Choroid plexus epithelial cell (primary cell): ENCODE measurements around the gene MTOR.
"Not testable (repeated sequence)": the region's sequence is repeated elsewhere in the genome, so short reads cannot be mapped to it uniquely, and the experiment has no call there.

Source experiments
- DNase-seq: peaks from one replicate; pipeline ENCODE4 v3.0.0-alpha.2; 2010; ENCODE audit warnings: low read depth
- H3K4me3 ChIP-seq: 2 replicates; pipeline ENCODE4 v1.5.1; 2011; ENCODE audit warnings: low read depth, mild to moderate bottlenecking, control low read depth, low read length, moderate library complexity
- TF ChIP-seq, protein P1 (sequence below): conservative IDR thresholded peaks from 2 replicates; pipeline ENCODE4 v1.5.1; 2011; ENCODE audit warnings: low read depth, mild to moderate bottlenecking, control low read depth, inconsistent platforms, low read length, moderate library complexity

The MTOR gene

DNA sequence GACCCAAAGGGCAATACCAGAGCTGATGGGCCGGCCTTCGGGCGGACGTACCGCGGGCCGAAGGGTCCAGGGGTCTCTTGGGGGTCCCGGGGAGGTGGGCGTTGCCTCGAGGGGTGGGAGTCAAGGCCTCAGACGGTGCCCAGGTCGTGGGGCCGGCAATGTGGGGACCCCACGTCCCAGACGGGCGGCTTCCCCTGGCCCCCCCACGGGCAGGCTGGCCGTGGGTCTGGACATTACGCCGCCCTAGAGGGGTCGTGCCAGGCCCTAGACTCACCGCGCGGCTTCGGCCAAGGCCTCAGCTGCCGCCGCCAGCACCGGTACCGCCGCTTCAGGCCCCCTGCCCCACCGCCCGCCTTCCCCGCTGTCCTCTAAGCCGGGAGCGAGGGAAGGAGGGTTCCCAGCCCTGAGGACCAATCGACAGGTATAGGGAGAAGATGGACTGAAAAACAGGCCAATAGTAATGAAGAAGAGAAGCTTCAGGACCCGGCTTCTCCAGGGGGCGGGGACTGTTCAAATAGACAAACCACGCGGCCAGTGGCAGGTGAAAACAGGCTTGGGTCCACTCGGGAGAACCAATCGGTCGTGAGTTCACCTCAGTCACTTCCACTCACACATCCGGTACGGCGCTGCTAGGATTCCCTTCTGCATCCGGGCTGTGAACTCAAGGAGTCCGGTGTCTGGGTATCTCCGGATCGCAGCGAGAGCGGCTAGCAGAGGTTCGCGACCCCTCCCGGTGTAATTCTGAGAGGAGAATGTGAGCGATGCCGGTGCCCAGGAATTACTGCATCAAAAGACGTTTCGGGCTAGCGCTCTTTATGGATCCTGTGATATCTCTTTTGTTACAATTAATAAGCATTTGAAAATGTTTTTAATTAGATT, at the start of gene MTOR:
TSS of gene MTOR (minus strand) at position 381 of the 879 bp plus-strand sequence. CDS start 3,142 bp downstream, outside the sequence.
- H3K4me3 ChIP-seq, result peak within 1 kb of the TSS; percentile 99
- DNase-seq, result peak; percentile 100
- TF ChIP-seq, protein P1, sequence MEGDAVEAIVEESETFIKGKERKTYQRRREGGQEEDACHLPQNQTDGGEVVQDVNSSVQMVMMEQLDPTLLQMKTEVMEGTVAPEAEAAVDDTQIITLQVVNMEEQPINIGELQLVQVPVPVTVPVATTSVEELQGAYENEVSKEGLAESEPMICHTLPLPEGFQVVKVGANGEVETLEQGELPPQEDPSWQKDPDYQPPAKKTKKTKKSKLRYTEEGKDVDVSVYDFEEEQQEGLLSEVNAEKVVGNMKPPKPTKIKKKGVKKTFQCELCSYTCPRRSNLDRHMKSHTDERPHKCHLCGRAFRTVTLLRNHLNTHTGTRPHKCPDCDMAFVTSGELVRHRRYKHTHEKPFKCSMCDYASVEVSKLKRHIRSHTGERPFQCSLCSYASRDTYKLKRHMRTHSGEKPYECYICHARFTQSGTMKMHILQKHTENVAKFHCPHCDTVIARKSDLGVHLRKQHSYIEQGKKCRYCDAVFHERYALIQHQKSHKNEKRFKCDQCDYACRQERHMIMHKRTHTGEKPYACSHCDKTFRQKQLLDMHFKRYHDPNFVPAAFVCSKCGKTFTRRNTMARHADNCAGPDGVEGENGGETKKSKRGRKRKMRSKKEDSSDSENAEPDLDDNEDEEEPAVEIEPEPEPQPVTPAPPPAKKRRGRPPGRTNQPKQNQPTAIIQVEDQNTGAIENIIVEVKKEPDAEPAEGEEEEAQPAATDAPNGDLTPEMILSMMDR, result peak; percentile 31

DNA sequence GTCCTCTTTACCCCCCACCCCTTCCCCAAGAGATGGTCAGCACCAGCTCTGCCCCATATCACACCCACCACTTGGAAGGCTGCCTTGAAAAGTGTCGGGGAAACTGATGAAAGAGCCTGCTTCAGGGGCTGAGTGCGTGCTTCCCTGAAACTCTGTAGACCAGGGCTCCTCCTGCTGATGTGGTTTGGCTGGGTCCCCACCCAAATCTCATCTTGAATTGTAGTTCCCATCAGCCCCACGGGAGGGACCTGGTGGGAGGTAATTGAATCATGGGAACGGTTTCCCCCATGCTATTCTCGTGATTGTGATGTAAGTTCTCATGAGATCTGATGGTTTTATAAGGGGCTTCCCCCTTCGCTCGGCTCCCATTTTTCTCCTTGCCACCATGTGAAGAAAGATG, 47.0 kb upstream of the MTOR start:
- no peak for DNase-seq
- no peak overlapping the region for H3K4me3 ChIP-seq
- TF ChIP-seq, protein P1, result no peak

GRCh38 chr1:11308699-11309224, 46.4 kb upstream of the MTOR start:
- TF ChIP-seq, protein P1, result no peak
- no peak for DNase-seq
- no peak overlapping the region for H3K4me3 ChIP-seq

- no peak overlapping the region for H3K4me3 ChIP-seq
- TF ChIP-seq, protein P1, result no peak
- DNase-seq, result no peak
Measured at GRCh38 chr1:11307852-11308251, 45.5 kb upstream of the MTOR start.

GRCh38 chr1:11305516-11305915, 43.2 kb upstream of the MTOR start:
- DNase-seq, H3K4me3 ChIP-seq: not testable (repeated sequence)

DNA sequence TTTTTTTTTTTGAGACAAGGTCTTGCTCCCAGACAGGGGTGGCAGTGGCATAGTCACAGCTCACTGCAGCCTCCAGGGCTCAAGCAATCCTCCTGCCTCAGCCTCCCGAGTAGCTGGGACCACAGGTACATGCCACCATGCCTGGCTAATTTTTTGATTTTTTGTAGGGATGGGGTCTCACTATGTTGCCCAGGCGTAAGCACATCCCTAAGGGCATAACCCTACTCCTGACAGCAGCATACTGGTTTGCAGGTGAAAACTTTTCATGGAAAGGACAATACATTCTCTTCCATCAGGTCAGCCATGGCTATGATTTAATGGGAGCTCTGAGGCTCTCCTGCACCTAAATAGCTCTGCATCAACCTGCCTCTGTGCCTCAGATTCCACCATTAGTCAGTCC, 40.0 kb upstream of the MTOR start:
- no peak for DNase-seq
- no peak overlapping the region for H3K4me3 ChIP-seq
- TF ChIP-seq, protein P1, result no peak

GRCh38 chr1:11301601-11302000, 39.2 kb upstream of the MTOR start:
- TF ChIP-seq, protein P1, result no peak
- no peak overlapping the region for H3K4me3 ChIP-seq
- DNase-seq, result no peak
